Activated CD8-positive, alpha-beta T cell treated with anti-CD3 and anti-CD28 coated beads, Interleukin-2, amount 10 ng/mL, durations not matched to agents 7 days and 5 days (primary cell): Measurements from ENCODE around the gene ZC2HC1C. TPM values are rescaled to one million over a fixed set of nuclear protein-coding genes. Genes with fewer than 3 reads are reported as not detected.
A peak's percentile ranks its signal among the peaks of the same experiment; 100 is the strongest.

Experiments used
- ATAC-seq: fragments of 150-1000 bp; cut with Tn5 transposase; one replicate; pipeline ENCODE4 v1.10.0; 2021; ENCODE audit warnings: moderate library complexity
- CTCF ChIA-PET: fragments of 350-600 bp; sonication (Branson Sonifier 250); formaldehyde crosslinking; loops from one replicate; lab custom pipeline; 2021; ENCODE audit warnings: antibody characterized with exemption; lab: Charles Lee
- POLR2A ChIA-PET: fragments of 350-600 bp; sonication (Branson Sonifier 250); formaldehyde crosslinking; loops from one replicate; lab custom pipeline; 2021; ENCODE audit warnings: antibody characterized with exemption; lab: Charles Lee
- DNase-seq: peaks from one replicate; pipeline ENCODE4 v3.0.0-alpha.2; 2020
- H3K27ac Mint-ChIP-seq: one replicate; pipeline ENCODE4 v1.8.0; 2021; ENCODE audit warnings: mild to moderate bottlenecking, mixed read lengths
- H3K27me3 Mint-ChIP-seq: one replicate; pipeline ENCODE4 v1.8.0; 2021; ENCODE audit warnings: low read depth, mixed read lengths
- H3K36me3 Mint-ChIP-seq: one replicate; pipeline ENCODE4 v1.8.0; 2021; ENCODE audit warnings: low read depth, mixed read lengths
- H3K4me1 Mint-ChIP-seq: one replicate; pipeline ENCODE4 v1.8.0; 2021; ENCODE audit warnings: low read depth, mixed read lengths
- H3K4me3 Mint-ChIP-seq: one replicate; pipeline ENCODE4 v1.8.0; 2021; ENCODE audit warnings: mild to moderate bottlenecking, mixed read lengths
- H3K9me3 Mint-ChIP-seq: one replicate; pipeline ENCODE4 v1.8.0; 2022; ENCODE audit warnings: mixed read lengths; ENCODE audit not compliant: insufficient read depth
- total RNA-seq, 2 experiments: library from RNA; stranded (reverse); gene quantifications; one replicate each; pipeline ENCODE4 v1.2.3, GENCODE V29; 2021

The ZC2HC1C gene, protein sequence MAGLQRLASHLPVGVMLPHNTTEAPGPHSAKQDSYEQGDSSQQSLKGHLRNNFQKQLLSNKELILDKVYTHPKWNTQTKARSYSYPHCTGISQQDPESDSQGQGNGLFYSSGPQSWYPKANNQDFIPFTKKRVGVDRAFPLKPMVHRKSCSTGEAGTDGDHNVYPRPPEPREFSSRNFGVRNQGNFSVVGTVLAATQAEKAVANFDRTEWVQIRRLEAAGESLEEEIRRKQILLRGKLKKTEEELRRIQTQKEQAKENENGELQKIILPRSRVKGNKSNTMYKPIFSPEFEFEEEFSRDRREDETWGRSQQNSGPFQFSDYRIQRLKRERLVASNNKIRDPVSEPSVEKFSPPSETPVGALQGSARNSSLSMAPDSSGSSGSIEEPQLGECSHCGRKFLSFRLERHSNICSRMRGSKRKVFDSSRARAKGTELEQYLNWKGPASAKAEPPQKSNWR
- 1 to 10 TPM; 1.3 to 1.4 TPM for total RNA-seq

DNA sequence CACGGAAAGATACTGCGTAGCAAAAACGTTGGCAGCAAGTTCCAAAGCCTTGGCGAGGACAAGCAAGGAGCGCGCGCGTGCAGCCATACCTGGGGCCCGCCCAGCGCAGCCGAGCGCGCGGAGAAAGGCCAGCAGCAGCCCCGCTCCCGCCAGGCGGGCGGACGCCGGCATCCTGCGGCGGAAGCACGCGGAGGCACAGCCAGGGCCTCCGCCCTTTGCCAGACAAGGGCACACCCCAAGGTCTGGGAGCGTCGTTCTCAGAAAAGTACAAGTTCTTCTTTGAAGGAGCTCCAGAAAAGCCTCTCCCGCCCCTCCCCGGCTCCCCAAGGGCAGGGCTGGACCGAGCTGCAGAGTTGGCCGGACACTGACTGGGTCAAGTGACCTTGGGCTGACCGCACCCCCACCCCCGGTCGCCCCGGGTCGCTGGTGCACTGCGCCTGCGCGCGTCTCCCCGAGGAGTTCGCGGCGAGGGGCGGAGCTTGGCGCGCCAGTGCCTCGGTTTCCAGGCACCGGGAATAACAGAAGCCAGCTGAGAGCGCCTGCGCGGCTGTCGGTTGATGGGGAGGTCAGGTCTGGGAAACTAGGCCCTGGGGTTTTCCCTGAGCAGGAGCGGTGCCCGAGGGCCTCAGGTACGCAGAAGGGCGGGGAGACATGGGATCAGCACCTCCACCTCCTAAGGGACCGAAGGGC lies at the start of gene ZC2HC1C:
Gene ZC2HC1C (plus strand): TSS at position 521 of the 690 bp plus-strand sequence. CDS start 933 bp downstream, outside the sequence.
- Mint-ChIP-seq H3K27ac (peak within 1 kb of the TSS; percentile 62), H3K4me3 (no peak within 1 kb of the TSS), H3K9me3 (no peaks in the 10 kb centered on the region), H3K36me3 (no peaks in the 10 kb centered on the region), H3K4me1 (peaks cover 10% of the 10 kb centered on the region), H3K27me3 (peaks cover 6% of the 10 kb centered on the region)
- POLR2A ChIA-PET = interaction anchor here (0.7 to 1.0 kb wide), 4 partner anchors 18 to 452 kb away, joined by 3 to 4 read pairs (median 3); partner anchors contain the start of gene MLH3
- peak; percentile 94 for ATAC-seq
- CTCF ChIA-PET = interaction anchor here (1.0 to 2.2 kb wide), 4 partner anchors 17 to 208 kb away, joined by 3 to 8 read pairs (median 4); partner anchors contain the start of gene MLH3
- DNase-seq = peak; percentile 69

DNA sequence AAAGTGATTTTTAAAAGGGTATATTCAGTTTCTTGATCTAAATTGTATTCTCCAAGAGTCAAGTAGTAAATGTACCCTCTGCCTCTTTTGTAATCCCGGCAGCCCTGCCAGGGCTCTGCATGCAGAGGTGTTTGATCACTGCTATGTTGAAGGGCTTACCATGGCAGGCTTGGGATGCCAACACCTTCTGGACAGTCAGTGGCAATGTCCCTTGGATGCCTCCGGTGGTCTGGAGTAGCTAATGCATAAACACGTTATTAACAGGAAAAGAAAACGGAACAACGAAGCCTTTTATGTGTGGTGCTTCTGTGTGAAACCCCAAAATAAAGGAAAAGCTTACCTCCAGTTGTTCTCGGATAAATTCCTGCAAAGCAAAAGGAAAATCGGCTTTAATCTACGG lies 46.8 kb upstream of the ZC2HC1C start:
- no peak for ATAC-seq
- H3K9me3 Mint-ChIP-seq = no peaks in the 10 kb centered on the region
- peak; percentile 28 for DNase-seq
- peaks cover 24% of the 10 kb centered on the region for H3K36me3 Mint-ChIP-seq
- no peak overlapping the region for H3K27ac Mint-ChIP-seq
- H3K27me3 Mint-ChIP-seq = no peaks in the 10 kb centered on the region
- POLR2A ChIA-PET = interaction anchor here (0.9 kb wide), 1 partner anchor 8 kb away, joined by 3 read pairs; no protein-coding TSS in a partner anchor
- no peak overlapping the region for H3K4me3 Mint-ChIP-seq
- CTCF ChIA-PET = interaction anchor here (0.6 to 2.1 kb wide), 13 partner anchors 11 to 162 kb away, joined by 3 to 13 read pairs (median 4); partner anchors contain the start of gene MLH3
- no peaks in the 10 kb centered on the region for H3K4me1 Mint-ChIP-seq

DNA sequence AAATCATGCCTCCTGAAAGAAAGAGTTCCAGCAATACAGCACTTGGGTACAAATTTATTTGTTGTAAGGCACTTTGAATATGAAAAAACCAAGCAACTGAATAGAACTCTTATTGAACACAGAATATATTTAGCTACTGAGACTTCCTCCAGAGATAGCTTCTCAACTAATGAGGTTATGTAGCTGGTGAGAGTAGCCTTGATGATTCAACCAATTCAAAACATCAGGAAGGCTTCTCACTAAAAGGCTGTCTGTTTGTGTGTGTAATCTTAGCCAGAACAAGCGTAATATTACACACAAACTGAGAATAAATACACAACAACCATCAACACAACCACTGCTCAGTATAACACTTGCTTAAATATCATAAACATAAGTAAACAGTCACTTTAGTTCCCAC lies 46.3 kb upstream of the ZC2HC1C start:
- Mint-ChIP-seq H3K27me3 (no peaks in the 10 kb centered on the region), H3K27ac (no peak overlapping the region), H3K4me1 (no peaks in the 10 kb centered on the region), H3K9me3 (no peaks in the 10 kb centered on the region), H3K36me3 (peaks cover 22% of the 10 kb centered on the region), H3K4me3 (no peak overlapping the region)
- CTCF ChIA-PET = interaction anchor here (0.6 to 2.1 kb wide), 12 partner anchors 12 to 162 kb away, joined by 3 to 13 read pairs (median 4); partner anchors contain the start of gene MLH3
- ATAC-seq (no peak), DNase-seq (no peak)
- POLR2A ChIA-PET = interaction anchor here (0.9 kb wide), 1 partner anchor 9 kb away, joined by 3 read pairs; no protein-coding TSS in a partner anchor

DNA sequence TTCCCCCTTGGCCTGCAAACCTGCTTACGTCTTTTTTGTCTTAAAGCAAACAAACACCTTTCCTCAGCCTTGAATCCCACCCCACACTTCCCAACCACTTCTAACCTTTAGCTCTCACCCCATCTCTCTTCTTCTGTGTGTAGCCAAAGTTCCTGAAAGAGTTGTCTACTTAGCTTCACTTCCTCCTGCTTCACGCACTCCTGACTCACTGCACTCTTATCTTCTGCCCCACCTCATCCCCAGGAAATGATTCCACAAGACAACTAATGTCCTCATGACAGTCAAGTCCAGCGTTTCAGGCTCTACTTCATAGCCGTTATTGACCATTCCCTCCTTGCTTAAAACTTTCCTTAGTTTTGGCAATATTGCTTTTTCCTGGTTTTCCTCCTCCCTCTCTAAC lies 44.4 kb upstream of the ZC2HC1C start:
- no peak for DNase-seq
- Mint-ChIP-seq H3K4me3 (no peak overlapping the region), H3K27ac (no peak overlapping the region), H3K9me3 (no peaks in the 10 kb centered on the region), H3K4me1 (no peaks in the 10 kb centered on the region), H3K27me3 (no peaks in the 10 kb centered on the region), H3K36me3 (peaks cover 17% of the 10 kb centered on the region)
- ChIA-PET CTCF (interaction anchor here (0.8 to 1.7 kb wide), 3 partner anchors 79 to 110 kb away, joined by 3 to 6 read pairs (median 4); no protein-coding TSS in a partner anchor), POLR2A (no interaction called here)
- ATAC-seq = no peak

DNA sequence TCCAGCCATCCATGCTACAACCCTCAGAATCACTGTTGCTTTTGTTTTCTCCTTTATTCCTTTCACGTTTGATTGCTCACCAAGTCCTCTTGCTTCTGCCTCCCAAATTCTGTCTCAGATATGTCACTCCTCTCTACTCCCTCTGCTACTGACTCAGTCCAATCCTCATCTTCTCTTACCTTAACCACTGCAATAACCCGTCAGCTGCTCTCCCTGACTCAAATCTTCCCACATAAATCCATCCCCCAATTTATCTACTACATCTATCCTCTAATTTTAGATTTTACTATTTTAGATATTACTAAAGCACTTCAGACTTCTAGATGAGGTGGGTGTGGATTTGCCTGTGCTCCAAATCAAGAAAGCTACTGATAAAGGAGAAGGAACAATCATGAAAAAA lies 43.6 kb upstream of the ZC2HC1C start:
- Mint-ChIP-seq H3K27ac (no peak overlapping the region), H3K9me3 (no peaks in the 10 kb centered on the region), H3K4me3 (no peak overlapping the region), H3K27me3 (no peaks in the 10 kb centered on the region), H3K4me1 (no peaks in the 10 kb centered on the region), H3K36me3 (peaks cover 22% of the 10 kb centered on the region)
- POLR2A ChIA-PET = no interaction called here
- CTCF ChIA-PET = interaction anchor here (1.2 to 1.7 kb wide), 2 partner anchors 38 to 80 kb away, joined by 3 to 6 read pairs; partner anchors contain the start of gene ACYP1
- no peak for DNase-seq
- ATAC-seq = no peak

DNA sequence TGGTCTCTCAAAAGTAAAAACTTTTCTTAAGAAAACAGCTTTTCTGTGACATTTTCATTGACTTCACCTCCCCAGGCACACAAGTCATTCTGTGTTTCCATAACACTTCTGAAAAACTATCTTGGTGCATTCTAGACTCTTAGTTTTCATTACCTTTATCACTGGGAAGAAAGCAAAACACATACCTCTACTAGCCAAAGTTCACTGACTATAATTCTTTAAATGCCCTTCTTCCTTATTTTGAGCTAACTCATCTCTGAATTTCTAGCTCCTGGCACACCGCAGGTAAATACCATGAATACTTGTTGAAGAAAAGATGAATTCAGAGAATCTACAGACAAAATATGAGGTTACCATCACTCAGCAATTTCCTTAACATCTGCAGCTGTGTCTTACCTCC lies 39.3 kb upstream of the ZC2HC1C start:
- ChIA-PET POLR2A (no interaction called here), CTCF (no interaction called here)
- no peak overlapping the region for H3K27ac Mint-ChIP-seq
- H3K4me3 Mint-ChIP-seq = no peak overlapping the region
- H3K9me3 Mint-ChIP-seq = no peaks in the 10 kb centered on the region
- no peak for DNase-seq
- no peaks in the 10 kb centered on the region for H3K4me1 Mint-ChIP-seq
- peaks cover 27% of the 10 kb centered on the region for H3K36me3 Mint-ChIP-seq
- H3K27me3 Mint-ChIP-seq = no peaks in the 10 kb centered on the region
- ATAC-seq = no peak

DNA sequence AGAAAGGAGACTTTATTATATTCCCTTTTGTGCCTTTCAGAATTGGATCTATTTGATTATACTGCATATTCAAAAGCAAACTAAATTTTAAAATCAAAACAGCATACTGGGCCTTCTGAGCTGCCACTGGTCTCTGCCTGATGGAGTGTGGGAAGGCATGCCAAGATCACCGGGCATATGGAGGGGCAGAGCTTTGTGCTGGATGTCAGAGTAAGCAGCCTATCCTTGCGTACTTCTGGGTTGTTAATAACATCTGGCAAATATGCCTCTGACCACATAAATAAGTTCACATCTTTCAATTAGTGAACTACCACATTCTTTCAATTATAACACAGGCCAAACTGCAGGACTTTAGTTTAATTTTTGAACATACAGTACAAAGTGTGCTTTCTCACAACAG lies 36.5 kb upstream of the ZC2HC1C start:
- no peaks in the 10 kb centered on the region for H3K4me1 Mint-ChIP-seq
- H3K9me3 Mint-ChIP-seq = no peaks in the 10 kb centered on the region
- DNase-seq = no peak
- no peaks in the 10 kb centered on the region for H3K27me3 Mint-ChIP-seq
- no peak overlapping the region for H3K27ac Mint-ChIP-seq
- no peak for ATAC-seq
- H3K36me3 Mint-ChIP-seq = peaks cover 33% of the 10 kb centered on the region
- POLR2A ChIA-PET = no interaction called here
- CTCF ChIA-PET = interaction anchor here (0.8 to 1.5 kb wide), 2 partner anchors 29 to 32 kb away, joined by 3 to 4 read pairs; no protein-coding TSS in a partner anchor
- no peak overlapping the region for H3K4me3 Mint-ChIP-seq

DNA sequence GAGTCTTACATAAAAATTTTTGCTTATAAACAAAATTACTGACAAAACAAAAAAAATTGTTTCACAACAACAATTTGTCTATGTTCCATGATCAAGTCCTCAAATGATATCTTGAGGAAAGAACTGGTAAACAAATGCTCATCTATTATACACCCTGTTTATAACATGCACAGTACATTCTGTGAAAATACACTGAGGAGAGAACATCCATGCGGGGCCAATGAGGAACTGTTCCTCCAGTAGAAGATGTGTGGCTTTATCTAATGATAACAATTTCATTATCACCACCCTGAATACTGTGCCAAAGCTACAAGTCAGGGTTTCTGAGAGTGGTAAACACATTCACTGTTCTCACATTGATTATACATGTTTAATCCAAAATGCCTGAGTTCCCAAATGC lies 28.9 kb upstream of the ZC2HC1C start:
- no peaks in the 10 kb centered on the region for H3K9me3 Mint-ChIP-seq
- ChIA-PET POLR2A (no interaction called here), CTCF (interaction anchor here (2.4 kb wide), 1 partner anchor 48 kb away, joined by 6 read pairs; no protein-coding TSS in a partner anchor)
- no peak overlapping the region for H3K4me3 Mint-ChIP-seq
- no peaks in the 10 kb centered on the region for H3K27me3 Mint-ChIP-seq
- peaks cover 5% of the 10 kb centered on the region for H3K4me1 Mint-ChIP-seq
- no peak for ATAC-seq
- no peak overlapping the region for H3K27ac Mint-ChIP-seq
- peaks cover 12% of the 10 kb centered on the region for H3K36me3 Mint-ChIP-seq
- no peak for DNase-seq

DNA sequence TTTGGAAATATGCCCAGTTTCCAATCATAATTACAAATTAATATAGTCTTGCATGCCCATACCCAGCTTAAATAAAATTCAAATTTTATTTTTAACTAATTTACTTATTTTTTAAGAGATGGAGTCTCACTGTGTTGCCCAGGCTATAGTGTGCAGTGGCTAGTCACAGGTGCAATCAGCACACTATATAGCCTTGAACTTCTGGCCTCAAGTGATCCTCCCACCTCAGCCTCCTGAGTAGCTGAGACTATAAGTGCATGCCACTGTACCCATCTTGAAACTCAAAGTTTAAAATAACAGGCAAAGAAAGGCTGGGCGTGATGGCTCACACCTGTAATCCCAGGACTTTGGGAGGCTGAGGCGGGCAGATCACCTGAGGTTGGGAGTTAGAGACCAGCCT lies 28.5 kb upstream of the ZC2HC1C start:
- ATAC-seq (no peak), DNase-seq (no peak)
- POLR2A ChIA-PET = no interaction called here
- Mint-ChIP-seq H3K9me3 (no peaks in the 10 kb centered on the region), H3K27ac (no peak overlapping the region), H3K4me1 (peaks cover 5% of the 10 kb centered on the region), H3K27me3 (no peaks in the 10 kb centered on the region), H3K4me3 (no peak overlapping the region), H3K36me3 (peaks cover 12% of the 10 kb centered on the region)
- CTCF ChIA-PET = interaction anchor here (1.2 to 2.4 kb wide), 2 partner anchors 18 to 47 kb away, joined by 3 to 6 read pairs; no protein-coding TSS in a partner anchor

DNA sequence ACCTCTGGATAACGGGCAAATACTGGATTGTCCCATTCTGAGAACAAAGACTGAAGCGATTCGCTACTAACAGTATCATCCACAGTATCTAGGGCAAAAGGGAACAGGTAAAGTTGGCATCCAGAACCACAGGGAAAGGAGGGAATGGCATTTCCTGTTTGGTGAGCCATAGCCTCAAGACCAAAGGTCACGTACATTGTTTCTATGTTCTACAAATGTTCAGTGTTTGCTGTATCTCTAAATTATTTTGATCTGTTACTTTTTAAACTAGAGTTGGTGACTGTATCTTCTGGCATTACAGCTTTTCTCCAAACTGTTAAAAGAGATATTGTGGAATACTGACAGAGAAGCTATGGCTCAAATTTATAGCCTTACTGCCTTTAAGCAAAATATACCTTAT lies 27.8 kb upstream of the ZC2HC1C start:
- ChIA-PET CTCF (interaction anchor here (0.7 to 1.2 kb wide), 2 partner anchors 19 to 267 kb away, joined by 3 read pairs; no protein-coding TSS in a partner anchor), POLR2A (no interaction called here)
- H3K4me3 Mint-ChIP-seq = no peak overlapping the region
- DNase-seq = no peak
- no peaks in the 10 kb centered on the region for H3K9me3 Mint-ChIP-seq
- H3K27ac Mint-ChIP-seq = no peak overlapping the region
- no peaks in the 10 kb centered on the region for H3K27me3 Mint-ChIP-seq
- ATAC-seq = no peak
- peaks cover 5% of the 10 kb centered on the region for H3K4me1 Mint-ChIP-seq
- H3K36me3 Mint-ChIP-seq = peaks cover 11% of the 10 kb centered on the region

DNA sequence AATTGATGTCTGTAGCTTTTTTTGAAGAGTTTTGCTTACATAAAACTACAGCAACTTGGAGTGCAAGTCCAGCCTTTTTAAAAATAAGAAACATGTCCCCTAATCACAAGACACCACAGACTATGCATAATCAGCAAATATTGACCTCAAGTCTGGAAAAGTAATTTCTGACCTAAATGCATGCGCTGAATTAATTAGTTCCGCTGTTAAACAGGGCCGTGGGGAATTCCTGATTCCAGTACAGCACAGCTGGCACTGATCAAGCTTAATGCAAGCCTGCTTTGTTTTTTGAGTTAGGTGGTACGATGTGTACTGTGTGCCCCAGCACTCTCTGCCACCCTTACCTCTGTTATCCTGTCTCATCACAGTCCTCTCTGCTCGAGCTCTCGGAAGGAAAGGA lies 27.4 kb upstream of the ZC2HC1C start:
- H3K27ac Mint-ChIP-seq = no peak overlapping the region
- DNase-seq = no peak
- no peaks in the 10 kb centered on the region for H3K27me3 Mint-ChIP-seq
- POLR2A ChIA-PET = no interaction called here
- CTCF ChIA-PET = interaction anchor here (0.7 to 1.2 kb wide), 2 partner anchors 19 to 267 kb away, joined by 3 read pairs; no protein-coding TSS in a partner anchor
- H3K4me1 Mint-ChIP-seq = peaks cover 8% of the 10 kb centered on the region
- H3K36me3 Mint-ChIP-seq = peaks cover 10% of the 10 kb centered on the region
- ATAC-seq = no peak
- H3K4me3 Mint-ChIP-seq = no peak overlapping the region
- no peaks in the 10 kb centered on the region for H3K9me3 Mint-ChIP-seq
